Suppressor macrophage treated with lipopolysaccharide for 1 hour (primary cell): ENCODE data around the gene BABAM2.

Experiments
- DNase-seq, 3 donors: peaks; one replicate each; pipeline ENCODE4 v3.0.0-alpha.2; 2020 to 2022

The BABAM2 gene

GRCh38 chr2:27912512-27912911, 22.0 kb downstream of the BABAM2 start:
- DNase-seq = no peak

DNA sequence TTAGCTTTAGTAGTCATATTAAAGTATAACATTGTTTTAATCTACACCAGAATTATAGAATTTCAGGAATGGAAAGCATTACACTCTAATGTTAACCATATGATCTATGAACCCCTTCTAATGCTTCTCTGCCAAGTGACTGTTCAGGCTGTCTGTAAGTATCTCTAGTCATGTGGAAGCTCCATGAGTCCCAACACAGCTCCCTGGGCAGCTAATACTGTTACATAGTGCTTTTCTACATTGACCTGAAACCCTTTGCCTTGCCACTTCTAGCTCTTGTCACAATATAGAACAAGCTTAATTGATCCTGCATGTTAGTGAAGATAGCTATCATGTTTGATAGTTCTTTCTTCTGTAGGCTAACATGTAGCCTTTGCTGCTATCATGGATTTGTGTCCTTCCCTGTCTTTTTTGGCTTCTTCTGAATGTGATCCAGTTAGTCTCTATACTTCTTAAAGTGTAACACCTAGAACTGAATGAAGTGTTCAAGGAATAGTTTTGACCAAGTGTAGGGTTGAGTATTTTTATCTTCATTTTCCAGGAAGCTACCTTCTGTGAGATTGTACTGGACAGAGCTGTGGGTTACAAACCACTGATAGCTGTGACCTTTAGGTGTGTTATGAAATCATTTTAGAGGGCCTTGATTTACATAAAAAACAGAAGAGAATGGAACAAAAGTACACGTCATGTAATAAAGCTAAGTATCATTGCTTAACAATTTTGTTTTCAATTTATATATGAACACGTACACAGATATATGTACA, 23.7 kb downstream of the BABAM2 start:
- peak in 1 of 3 donors; percentile 38 for DNase-seq

DNA sequence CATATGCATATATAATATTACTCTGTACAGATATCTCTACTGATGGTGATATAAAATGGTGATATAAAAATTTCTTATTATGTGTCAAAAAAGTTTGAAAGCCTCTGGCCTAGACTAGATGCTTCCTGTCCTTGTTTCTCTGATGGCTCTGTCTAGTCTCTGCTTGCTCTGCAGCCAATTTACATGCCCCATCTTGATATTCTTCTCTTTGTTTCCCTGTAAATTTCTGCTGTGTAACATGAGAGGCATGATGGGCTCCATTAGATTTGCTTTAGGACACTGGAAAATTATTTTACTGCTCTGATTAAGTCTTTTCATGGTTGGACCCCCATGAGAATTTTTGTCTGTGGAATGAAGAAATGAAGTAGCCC, 24.3 kb downstream of the BABAM2 start:
- no peak for DNase-seq

- no peak for DNase-seq
Measured at GRCh38 chr2:27915191-27915590, 24.7 kb downstream of the BABAM2 start.

DNA sequence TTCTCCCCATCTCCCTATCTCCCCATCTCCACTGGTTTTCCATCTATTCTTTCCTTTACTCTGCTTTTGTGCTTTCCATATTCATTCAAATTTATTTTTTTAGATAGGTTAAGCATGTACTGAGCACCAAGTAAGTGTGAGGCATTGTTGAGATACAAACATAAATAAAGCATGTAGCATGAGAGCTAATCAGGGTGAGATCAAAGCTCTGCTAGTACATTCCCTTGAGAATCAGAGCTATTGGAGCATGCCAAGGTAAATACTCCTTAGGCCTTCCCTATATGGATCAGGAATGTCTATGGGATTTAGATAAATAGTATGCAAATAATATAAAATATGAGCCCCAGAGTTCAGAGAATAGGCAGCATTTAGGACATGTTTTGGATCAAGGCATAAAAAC, 25.3 kb downstream of the BABAM2 start:
- no peak for DNase-seq

- DNase-seq = no peak
Measured at GRCh38 chr2:27916293-27916995, 25.9 kb downstream of the BABAM2 start.

GRCh38 chr2:27920148-27920885, 29.8 kb downstream of the BABAM2 start:
- DNase-seq = peak; percentile 70 to 93 (median 90)

DNA sequence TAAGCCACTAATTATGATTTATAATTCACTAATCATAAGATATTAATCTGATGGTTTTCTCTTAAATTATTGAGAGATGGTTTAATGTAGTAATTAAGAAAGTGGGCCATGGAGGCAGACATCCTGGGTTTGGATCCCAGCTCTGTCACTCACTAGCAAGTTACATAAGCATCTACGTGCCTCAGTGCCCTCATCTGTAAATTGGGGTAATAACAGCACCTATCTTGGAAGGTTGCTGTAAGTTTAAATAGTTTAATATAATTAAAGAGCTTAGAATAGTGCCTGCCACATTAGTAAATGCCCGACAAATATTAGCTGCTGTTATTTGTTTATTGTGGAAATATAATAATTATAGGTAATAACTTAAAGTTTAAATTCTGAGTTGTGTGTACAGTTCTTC, 30.9 kb downstream of the BABAM2 start:
- no peak for DNase-seq

GRCh38 chr2:27921880-27922547, 31.5 kb downstream of the BABAM2 start:
- no peak for DNase-seq

GRCh38 chr2:27922842-27923241, 32.3 kb downstream of the BABAM2 start:
- no peak for DNase-seq

- DNase-seq = no peak
Measured at GRCh38 chr2:27925766-27926472, 35.4 kb downstream of the BABAM2 start.

GRCh38 chr2:27929916-27930486, 39.5 kb downstream of the BABAM2 start:
- DNase-seq = no peak

- no peak for DNase-seq
Measured at GRCh38 chr2:27931361-27931950, 40.9 kb downstream of the BABAM2 start.

- DNase-seq = no peak
Measured at GRCh38 chr2:27932396-27932795, 41.9 kb downstream of the BABAM2 start.

DNA sequence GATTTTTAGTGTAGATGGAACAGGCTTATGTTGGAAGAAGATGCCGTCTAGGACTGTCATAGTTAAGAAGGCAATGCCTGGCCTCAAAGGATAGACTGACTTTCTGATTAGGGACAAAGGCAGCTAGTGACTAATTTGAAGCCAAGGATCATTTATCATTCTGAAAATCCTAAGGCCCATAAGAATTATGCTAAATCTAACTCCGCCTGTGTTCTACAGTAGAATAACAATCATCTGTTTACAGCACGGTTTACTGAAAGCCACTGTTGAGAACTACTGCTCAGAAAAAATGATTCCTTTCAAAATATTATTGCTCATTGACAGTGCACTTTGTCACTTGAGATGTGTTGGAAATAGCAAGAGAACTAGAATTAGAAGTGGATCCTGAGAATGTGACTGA, 44.5 kb downstream of the BABAM2 start:
- no peak for DNase-seq

DNA sequence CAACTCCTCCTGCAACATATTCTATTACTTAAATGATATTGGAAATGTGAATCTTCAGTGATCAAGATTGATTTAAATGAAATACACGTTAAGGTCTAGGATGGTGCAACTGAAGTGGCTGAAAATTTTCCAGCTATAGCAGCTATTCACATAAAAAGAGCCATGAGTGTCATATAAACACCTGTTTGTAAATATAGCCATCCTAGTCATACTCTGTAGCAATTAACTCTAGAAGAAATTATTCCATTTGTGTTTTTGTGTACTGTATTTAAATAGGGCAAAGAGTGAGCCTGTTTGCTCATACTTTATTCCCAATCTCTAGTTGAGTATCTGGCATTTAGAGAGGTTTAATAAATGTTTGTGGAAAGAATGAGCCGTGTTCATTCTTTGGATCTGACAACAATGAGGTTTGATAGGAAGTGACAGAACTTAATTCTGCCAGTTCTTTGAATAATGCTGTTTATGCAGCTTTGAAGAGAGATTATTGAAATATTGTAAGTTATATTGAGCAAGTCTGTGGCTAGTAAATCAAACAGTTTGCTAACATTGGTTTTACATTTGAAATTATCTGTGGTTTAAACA, 49.7 kb downstream of the BABAM2 start:
- no peak for DNase-seq

DNA sequence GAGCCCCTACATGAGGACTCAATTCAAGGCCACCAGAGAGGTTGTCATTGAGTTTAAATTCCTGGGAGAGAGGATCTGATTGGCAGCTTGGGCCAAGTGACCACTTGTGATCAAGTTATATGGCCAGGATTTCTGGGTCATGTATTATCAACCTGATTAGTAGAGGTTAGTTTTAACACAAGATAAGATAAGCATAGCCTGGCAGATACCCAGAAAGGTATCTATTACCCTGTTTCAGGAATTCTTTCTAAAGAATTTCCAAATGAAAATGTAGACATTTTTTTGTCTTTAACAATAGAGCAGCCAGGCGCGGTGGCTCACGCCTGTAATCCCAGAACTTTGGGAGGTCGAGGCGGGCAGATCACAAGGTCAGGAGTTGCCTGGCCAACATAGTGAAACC, 50.5 kb downstream of the BABAM2 start:
- no peak for DNase-seq

GRCh38 chr2:27942612-27943547, 52.4 kb downstream of the BABAM2 start:
- peak in 1 of 3 donors; percentile 21 for DNase-seq

- peak in 1 of 3 donors; percentile 31 for DNase-seq
Measured at GRCh38 chr2:27946530-27947060, 56.1 kb downstream of the BABAM2 start.

- no peak for DNase-seq
Measured at GRCh38 chr2:27952070-27952469, 61.5 kb downstream of the BABAM2 start.
